ENCODE data around the gene CCNY. TPM values are rescaled to one million over a fixed set of nuclear protein-coding genes. Genes with fewer than 3 reads are reported as not detected.

CCNY gene
- polyA plus RNA-seq, 2 of the 4 experiments (the other 2 are of a cell fraction) = 28.1 to 55.5 TPM

- H3K4me3 ChIP-seq = no peak overlapping the region
Observed at GRCh38 chr10:35347899-35348608, 11.7 kb downstream of the CCNY start.

GRCh38 chr10:35348609-35349388 lies 12.5 kb downstream of the CCNY start:
- Histone ChIP-seq H3K4me3 (no peak overlapping the region), H3K4me1 (peaks cover 8% of the 10 kb centered on the region; the same call in 2 of the 3 replicates), H3K27ac (no peak overlapping the region), H3K4me2 (no peak overlapping the region), H3K9me3 (no peaks in the 10 kb centered on the region)
- DNase-seq (ENCODE audit: low read depth in 1 of 2, low spot score in 1 of 2) (no peak), ATAC-seq (no peak), FAIRE-seq (no peak)
- WGBS (ENCODE audit: missing lambda C conversion rate) = 95% methylated on average over 10 of the region's 10 CpGs
- TF ChIP-seq HMGXB4 (CRISPR knock-in tag; IDR thresholded peaks at IDR 0.05; ENCODE audit: borderline replicate concordance) (no peak), RCOR1 (IDR thresholded peaks at IDR 0.05; ENCODE audit: low read depth, low read length) (no peak), ESRRA (IDR thresholded peaks at IDR 0.05; ENCODE audit: borderline replicate concordance, low read length) (no peak)
- POLR2A ChIA-PET = no interaction called here
- CTCF ChIA-PET = interaction anchor here (1.3 kb wide), 2 partner anchors 9 to 109 kb away, joined by 3 to 7 read pairs; no protein-coding TSS in a partner anchor

More at GRCh38 chr10:35347899-35348608, 11.7 kb downstream of the CCNY start:
- DNase-seq (ENCODE audit: low read depth in 1 of 2, low spot score in 1 of 2) (no peak), ATAC-seq (no peak), FAIRE-seq (no peak)
- Histone ChIP-seq H3K4me1 (peaks cover 8% of the 10 kb centered on the region; the same call in 2 of the 3 replicates), H3K27ac (no peak overlapping the region), H3K9me3 (no peaks in the 10 kb centered on the region), H3K4me2 (no peak overlapping the region)
- 92% methylated on average over 13 of the region's 13 CpGs for WGBS (ENCODE audit: missing lambda C conversion rate)
- ChIA-PET POLR2A (no interaction called here), CTCF (no interaction called here)
- TF ChIP-seq FOXS1 (CRISPR knock-in tag; IDR thresholded peaks at IDR 0.05) (no peak), ZFP36 (IDR thresholded peaks at IDR 0.05; ENCODE audit: borderline replicate concordance, partially characterized antibody) (no peak), RAD21 (conservative IDR thresholded peaks at IDR 0.05 in 1 of 2, IDR thresholded peaks at IDR 0.05 in 1 of 2) (no peak), NFE2L2 (conservative IDR thresholded peaks at IDR 0.05; ENCODE audit: low read length) (no peak), JUNB (IDR thresholded peaks at IDR 0.05) (no peak), HES2 (IDR thresholded peaks at IDR 0.05) (no peak), SREBF2 (IDR thresholded peaks at IDR 0.05) (no peak)

GRCh38 chr10:35349389-35349915 lies 13.1 kb downstream of the CCNY start:
- no peak for ATAC-seq
- ChIA-PET POLR2A (no interaction called here), CTCF (interaction anchor here (0.8 to 1.3 kb wide), 3 partner anchors 8 to 230 kb away, joined by 3 to 7 read pairs (median 3); no protein-coding TSS in a partner anchor)
- WGBS (ENCODE audit: missing lambda C conversion rate) = 79% methylated on average over 2 of the region's 2 CpGs
- Histone ChIP-seq H3K4me2 (no peak overlapping the region), H3K4me1 (peaks cover 8% of the 10 kb centered on the region; the same call in 2 of the 3 replicates), H3K27ac (no peak overlapping the region), H3K4me3 (no peak overlapping the region), H3K9me3 (no peaks in the 10 kb centered on the region)
- FAIRE-seq = no peak
- TF ChIP-seq TFCP2L1 (CRISPR knock-in tag; IDR thresholded peaks at IDR 0.05) (no peak), ELK1 (IDR thresholded peaks at IDR 0.05; ENCODE audit: low read depth, low read length) (no peak)
- DNase-seq (ENCODE audit: low read depth in 1 of 2, low spot score in 1 of 2) = no peak

- peaks cover 8% of the 10 kb centered on the region for H3K4me1 ChIP-seq
- ATAC-seq (no peak), DNase-seq (ENCODE audit: low read depth in 1 of 2, low spot score in 1 of 2) (no peak), FAIRE-seq (no peak)
- no peaks in the 10 kb centered on the region for H3K9me3 ChIP-seq
- H3K4me2 ChIP-seq = no peak overlapping the region
- no peak overlapping the region for H3K27ac ChIP-seq
- no peak overlapping the region for H3K4me3 ChIP-seq
- ChIA-PET CTCF (interaction anchor here (1.1 to 1.3 kb wide), 2 partner anchors 9 to 23 kb away, joined by 4 read pairs; no protein-coding TSS in a partner anchor), POLR2A (no interaction called here)
- no peak for TF ChIP-seq CTCF (IDR thresholded peaks at IDR 0.05)
- no peak for TF ChIP-seq RFX5 (IDR thresholded peaks at IDR 0.05)
- no peak for TF ChIP-seq HES2 (IDR thresholded peaks at IDR 0.05)
- no peak for TF ChIP-seq NR3C1 (IDR thresholded peaks at IDR 0.05)
- TF ChIP-seq RNF2 (IDR thresholded peaks at IDR 0.05; ENCODE audit: borderline replicate concordance, low read depth) = no peak
- TF ChIP-seq ZFP36 (IDR thresholded peaks at IDR 0.05; ENCODE audit: borderline replicate concordance, partially characterized antibody) = no peak
- TF ChIP-seq HMGXB4 (CRISPR knock-in tag; IDR thresholded peaks at IDR 0.05; ENCODE audit: borderline replicate concordance) = no peak
- TF ChIP-seq HOXB13 (CRISPR knock-in tag; IDR thresholded peaks at IDR 0.05; ENCODE audit: low read depth) = no peak
- TF ChIP-seq KDM5A (IDR thresholded peaks at IDR 0.05) = no peak
- WGBS (ENCODE audit: missing lambda C conversion rate) = 89% methylated on average over 2 of the region's 2 CpGs
Observed at GRCh38 chr10:35351021-35351420, 14.7 kb downstream of the CCNY start.
